K562 (cell line): ENCODE results near the gene NEK2. TPM values are rescaled to one million over a fixed set of nuclear protein-coding genes. Genes with fewer than 3 reads are reported as not detected.

Experiments
- BCOR ChIP-seq: fragments of 450-650 bp; IDR thresholded peaks from 2 replicates; pipeline ENCODE4 v1.6.1; 2016
- FOXM1 ChIP-seq, 2 experiments: fragments of 450-650 bp in 1 of 2; sonication (generic) in 1 of 2; formaldehyde crosslinking in 1 of 2; IDR thresholded peaks; 2 replicates each; pipeline versions ENCODE4 v1.6.1 to v1.9.0; 2017 to 2022; ENCODE audit warnings: low read depth in 2 of 2, mild to moderate bottlenecking in 2 of 2, missing genetic modification reagents in 1 of 2, moderate library complexity in 1 of 2
- HDGF ChIP-seq: fragments of 450-650 bp; IDR thresholded peaks from 2 replicates; pipeline ENCODE4 v1.6.1; 2016
- STAT6 ChIP-seq: sonication (generic); formaldehyde crosslinking; IDR thresholded peaks from 2 replicates; pipeline ENCODE4 v1.8.1; 2023; ENCODE audit warnings: mild to moderate bottlenecking, missing genetic modification reagents
- THRB ChIP-seq: fragments of 450-650 bp; formaldehyde crosslinking; conservative IDR thresholded peaks from 2 replicates; pipeline ENCODE4 v1.4.0; 2022; ENCODE audit warnings: mild to moderate bottlenecking, missing genetic modification characterization
- ZBTB43 ChIP-seq: sonication (generic); formaldehyde crosslinking; IDR thresholded peaks from 2 replicates; pipeline ENCODE4 v1.8.0; 2023; ENCODE audit warnings: mild to moderate bottlenecking, missing genetic modification reagents
- ZNF354B ChIP-seq: fragments of 250-450 bp; sonication (Bioruptor Pico); IDR thresholded peaks from 2 replicates; pipeline ENCODE4 v1.4.0; 2020
- polyA plus RNA-seq, 8 experiments: library from polyadenylated mRNA; depleted of rRNA in 4 of 8; stranded (reverse) in 5 of 8; unstranded in 3 of 8; fragments of >200 nt; fragmentation: Nextera tagmentation in 2 of 8; fragmentation: Illumina TruSeq in 1 of 8; extraction: Ambion mirVana in 2 of 8; extraction: Trizol in 1 of 8; gene quantifications; 2 replicates each; pipeline versions ENCODE4 v1.2.1 to v1.2.3, GENCODE V29; 2011 to 2014; ENCODE audit warnings: inconsistent platforms in 1 of 8, missing spikeins in 1 of 8
- total RNA-seq, 7 experiments: library from RNA; depleted of rRNA in 6 of 7; stranded (reverse); fragments of >200 nt in 6 of 7; fragmentation: Illumina TruSeq in 2 of 7; extraction: Trizol in 2 of 7; gene quantifications; 2 replicates each; pipeline versions ENCODE4 v1.2.1 to v1.2.3, GENCODE V29; 2011 to 2021; ENCODE audit warnings: low replicate concordance in 1 of 7

The NEK2 gene
- total and polyA plus RNA-seq, 9 of the 15 experiments (the other 6 are each of a cell fraction or from before 2014, with no cell fraction given): 30.0 to 74.7 (median 66.4) TPM

GRCh38 chr1:211620097-211620496 lies 55.3 kb downstream of the NEK2 start (continued):
- no peak for TF ChIP-seq STAT6 (CRISPR knock-in tag)
- no peak for TF ChIP-seq THRB (CRISPR knock-in tag)
- TF ChIP-seq BCOR: no peak
- peak; percentile 74; the same call in 1 of the 2 replicates for TF ChIP-seq HDGF
- TF ChIP-seq FOXM1 (IDR thresholded peaks at IDR 0.05; ENCODE audit: low read depth): no peak
- TF ChIP-seq FOXM1 (CRISPR knock-in tag; IDR thresholded peaks at IDR 0.05; ENCODE audit: low read depth): no peak
- TF ChIP-seq ZNF354B (CRISPR knock-in tag): no peak
- no peak for TF ChIP-seq ZBTB43 (CRISPR knock-in tag)
